ENCODE measurements around the gene EPHA2. TPM values are rescaled to one million over a fixed set of nuclear protein-coding genes. Genes with fewer than 3 reads are reported as not detected.

EPHA2 gene
- total and polyA plus RNA-seq, 2 experiments from 2014 or later = 7.5 to 51.2 TPM

DNA sequence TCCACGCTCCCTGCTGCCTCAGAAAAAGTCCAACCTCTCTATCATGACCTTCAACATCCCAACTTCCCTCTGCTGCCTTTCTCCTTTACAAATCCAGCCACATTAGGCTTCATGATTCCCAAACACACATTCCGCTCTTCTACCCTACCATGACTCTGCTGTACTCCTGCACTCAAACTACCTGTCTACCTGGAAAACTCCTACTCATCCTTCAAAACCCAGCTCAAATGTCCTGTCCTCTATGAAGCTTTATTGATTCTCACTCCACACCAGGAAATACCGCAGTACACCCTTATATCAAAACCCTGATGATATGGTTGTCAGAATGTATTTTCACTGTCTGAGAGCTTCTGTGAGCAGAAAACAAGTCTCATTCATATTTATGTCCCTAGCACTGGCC lies 47.7 kb upstream of the EPHA2 start:
- Histone ChIP-seq H3K9me2 (ENCODE audit: insufficient read depth) (no peaks in the 10 kb centered on the region), H3K27me3 (ENCODE audit: insufficient read depth) (no peaks in the 10 kb centered on the region), H3K36me3 (ENCODE audit: insufficient read depth) (peaks cover 10% of the 10 kb centered on the region; the same call in 1 of the 2 replicates), H3K79me2 (replicated peaks; ENCODE audit: insufficient read depth) (no peaks in the 10 kb centered on the region), H4K20me1 (replicated peaks; ENCODE audit: insufficient read depth) (no peaks in the 10 kb centered on the region; the same call in 1 of the 2 replicates), H3K4me1 (ENCODE audit: insufficient read depth) (peaks cover 9% of the 10 kb centered on the region; the same call in 1 of the 2 replicates), H3K4me2 (no peak overlapping the region), H2AFZ (no peak overlapping the region), H3K27ac (ENCODE audit: low read depth) (no peak overlapping the region), H3F3A (replicated peaks; ENCODE audit: low read depth) (no peaks in the 10 kb centered on the region), H3K4me3 (no peak overlapping the region)
- Mint-ChIP-seq H3K9me3 (no peaks in the 10 kb centered on the region), H3K4me1 (peaks cover 15% of the 10 kb centered on the region), H3K4me3 (no peak overlapping the region; the same call in 2 of the 3 replicates), H3K36me3 (ENCODE audit: low read depth) (peaks cover 46% of the 10 kb centered on the region), H3K27ac (no peak overlapping the region), H3K27me3 (ENCODE audit: insufficient read depth, low read depth, poor library complexity) (peaks cover 13% of the 10 kb centered on the region)
- no peak for DNase-seq (ENCODE audit: low spot score)
- TF ChIP-seq STAT1 (IDR thresholded peaks at IDR 0.05; ENCODE audit: unreplicated experiment) = no peak
- TF ChIP-seq, protein P1, sequence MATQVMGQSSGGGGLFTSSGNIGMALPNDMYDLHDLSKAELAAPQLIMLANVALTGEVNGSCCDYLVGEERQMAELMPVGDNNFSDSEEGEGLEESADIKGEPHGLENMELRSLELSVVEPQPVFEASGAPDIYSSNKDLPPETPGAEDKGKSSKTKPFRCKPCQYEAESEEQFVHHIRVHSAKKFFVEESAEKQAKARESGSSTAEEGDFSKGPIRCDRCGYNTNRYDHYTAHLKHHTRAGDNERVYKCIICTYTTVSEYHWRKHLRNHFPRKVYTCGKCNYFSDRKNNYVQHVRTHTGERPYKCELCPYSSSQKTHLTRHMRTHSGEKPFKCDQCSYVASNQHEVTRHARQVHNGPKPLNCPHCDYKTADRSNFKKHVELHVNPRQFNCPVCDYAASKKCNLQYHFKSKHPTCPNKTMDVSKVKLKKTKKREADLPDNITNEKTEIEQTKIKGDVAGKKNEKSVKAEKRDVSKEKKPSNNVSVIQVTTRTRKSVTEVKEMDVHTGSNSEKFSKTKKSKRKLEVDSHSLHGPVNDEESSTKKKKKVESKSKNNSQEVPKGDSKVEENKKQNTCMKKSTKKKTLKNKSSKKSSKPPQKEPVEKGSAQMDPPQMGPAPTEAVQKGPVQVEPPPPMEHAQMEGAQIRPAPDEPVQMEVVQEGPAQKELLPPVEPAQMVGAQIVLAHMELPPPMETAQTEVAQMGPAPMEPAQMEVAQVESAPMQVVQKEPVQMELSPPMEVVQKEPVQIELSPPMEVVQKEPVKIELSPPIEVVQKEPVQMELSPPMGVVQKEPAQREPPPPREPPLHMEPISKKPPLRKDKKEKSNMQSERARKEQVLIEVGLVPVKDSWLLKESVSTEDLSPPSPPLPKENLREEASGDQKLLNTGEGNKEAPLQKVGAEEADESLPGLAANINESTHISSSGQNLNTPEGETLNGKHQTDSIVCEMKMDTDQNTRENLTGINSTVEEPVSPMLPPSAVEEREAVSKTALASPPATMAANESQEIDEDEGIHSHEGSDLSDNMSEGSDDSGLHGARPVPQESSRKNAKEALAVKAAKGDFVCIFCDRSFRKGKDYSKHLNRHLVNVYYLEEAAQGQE (IDR thresholded peaks at IDR 0.05; ENCODE audit: unreplicated experiment) = no peak
- ATAC-seq = no peak

DNA sequence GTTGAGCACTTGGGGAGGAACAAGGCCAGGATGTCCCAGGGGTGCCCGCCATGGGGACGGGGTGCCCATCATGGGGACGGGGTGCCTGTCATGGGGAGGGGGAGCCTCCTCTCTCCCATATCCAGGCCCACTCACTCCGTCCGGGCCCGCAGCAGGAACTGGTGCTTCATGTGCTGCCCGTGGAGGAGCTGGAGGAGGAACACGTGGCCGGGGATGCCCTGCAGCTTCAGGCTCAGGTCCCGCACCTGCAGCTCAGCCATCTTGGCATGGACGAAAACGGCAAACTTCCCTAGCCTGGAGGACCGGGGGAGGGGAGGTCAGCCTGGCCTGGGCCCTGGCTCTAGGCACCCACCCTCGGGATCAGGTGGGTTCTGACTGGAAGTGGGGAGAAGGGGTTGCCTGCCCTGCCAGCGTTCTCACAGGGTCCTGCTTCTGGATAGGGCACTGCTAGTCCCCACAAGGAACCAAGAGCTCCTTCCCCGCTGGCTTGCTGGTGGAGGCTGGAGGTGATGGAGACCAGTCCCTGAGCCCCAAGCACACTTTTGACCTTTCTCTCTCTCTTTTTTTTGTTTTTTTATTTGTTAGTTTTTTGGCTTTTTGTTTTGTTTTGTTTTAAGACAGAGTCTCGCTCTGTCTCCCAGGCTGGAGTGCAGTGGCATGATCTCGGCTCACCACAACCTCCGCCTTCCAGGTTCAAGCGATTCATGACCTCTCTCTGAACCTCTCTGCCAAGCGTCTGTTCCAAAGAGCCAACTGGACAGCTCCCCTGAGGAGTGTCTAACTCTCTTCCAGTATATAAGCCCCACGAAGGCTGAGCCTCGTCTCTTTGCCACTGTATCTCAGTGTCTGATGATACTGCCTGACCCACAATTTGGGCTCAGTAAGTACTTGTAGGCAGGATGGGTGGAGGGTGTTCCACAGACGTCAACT lies 46.7 kb upstream of the EPHA2 start:
- Mint-ChIP-seq H3K27me3 (ENCODE audit: insufficient read depth, low read depth, poor library complexity) (peaks cover 13% of the 10 kb centered on the region), H3K36me3 (ENCODE audit: low read depth) (peaks cover 52% of the 10 kb centered on the region), H3K27ac (no peak overlapping the region), H3K4me3 (no peak overlapping the region), H3K9me3 (no peaks in the 10 kb centered on the region), H3K4me1 (peaks cover 7% of the 10 kb centered on the region)
- H2AFZ ChIP-seq = no peak overlapping the region
- no peaks in the 10 kb centered on the region for H3K9me2 ChIP-seq (ENCODE audit: insufficient read depth)
- no peak overlapping the region for H3K4me3 ChIP-seq
- H3K36me3 ChIP-seq (ENCODE audit: insufficient read depth) = peaks cover 10% of the 10 kb centered on the region; the same call in 1 of the 2 replicates
- no peak overlapping the region for H3K4me2 ChIP-seq
- no peak for ATAC-seq
- H3K79me2 ChIP-seq (replicated peaks; ENCODE audit: insufficient read depth) = no peaks in the 10 kb centered on the region
- no peak for DNase-seq (ENCODE audit: low spot score)
- TF ChIP-seq CREB1 (CRISPR knock-in tag; IDR thresholded peaks at IDR 0.05; ENCODE audit: low read depth) = no peak
- TF ChIP-seq POLR2AphosphoS5 (IDR thresholded peaks at IDR 0.05; ENCODE audit: low read depth) = no peak
- TF ChIP-seq EZH2phosphoT487 (IDR thresholded peaks at IDR 0.05; ENCODE audit: unreplicated experiment) = no peak
- no peaks in the 10 kb centered on the region; the same call in 1 of the 2 replicates for H4K20me1 ChIP-seq (replicated peaks; ENCODE audit: insufficient read depth)
- H3K27me3 ChIP-seq (ENCODE audit: insufficient read depth) = no peaks in the 10 kb centered on the region
- H3K4me1 ChIP-seq (ENCODE audit: insufficient read depth) = no peaks in the 10 kb centered on the region; the same call in 1 of the 2 replicates
- H3K27ac ChIP-seq (ENCODE audit: low read depth) = no peak overlapping the region
- no peaks in the 10 kb centered on the region for H3F3A ChIP-seq (replicated peaks; ENCODE audit: low read depth)

Data from GM23338 (cell line).